GM12872 (cell line): ENCODE data around the gene BAHCC1.

Source experiments
- CTCF ChIP-seq: IDR thresholded peaks from 3 replicates; pipeline ENCODE4 v1.5.1; 2011; ENCODE audit warnings: low read depth, mild to moderate bottlenecking, low read length, moderate library complexity; ENCODE audit not compliant: insufficient read depth

The BAHCC1 gene

GRCh38 chr17:81502471-81503017 is 107.3 kb downstream of the BAHCC1 start:
- TF ChIP-seq CTCF, result no peak

- TF ChIP-seq CTCF, result no peak
Observed at GRCh38 chr17:81503619-81504018, 108.4 kb downstream of the BAHCC1 start.

- TF ChIP-seq CTCF, result no peak
Observed at GRCh38 chr17:81508639-81509206, 113.5 kb downstream of the BAHCC1 start.

- TF ChIP-seq CTCF, result no peak
Observed at GRCh38 chr17:81509207-81509971, 114.1 kb downstream of the BAHCC1 start.

- TF ChIP-seq CTCF, result no peak
Observed at GRCh38 chr17:81509972-81510784, 114.9 kb downstream of the BAHCC1 start.

- TF ChIP-seq CTCF, result no peak
Observed at GRCh38 chr17:81510785-81511553, 115.7 kb downstream of the BAHCC1 start.

GRCh38 chr17:81511554-81511803 is 116.2 kb downstream of the BAHCC1 start:
- TF ChIP-seq CTCF, result no peak
